Retinal pigment epithelial cell (primary cell): ENCODE measurements around the gene TACO1.

ENCODE experiments used
- DNase-seq: peaks from one replicate; pipeline ENCODE4 v3.0.0-alpha.2; 2010; ENCODE audit warnings: low read depth
- H3K4me3 ChIP-seq: 2 replicates; pipeline ENCODE4 v1.5.1; 2011; ENCODE audit warnings: mild to moderate bottlenecking, low read length, control low read depth, moderate library complexity
- TF ChIP-seq, protein P1 (sequence below): conservative IDR thresholded peaks from 2 replicates; pipeline ENCODE4 v1.5.1; 2011; ENCODE audit warnings: low read depth, low read length, control low read depth, inconsistent platforms

TACO1 gene

GRCh38 chr17:63629627-63630026 is 28.9 kb downstream of the TACO1 start:
- TF ChIP-seq, protein P1, sequence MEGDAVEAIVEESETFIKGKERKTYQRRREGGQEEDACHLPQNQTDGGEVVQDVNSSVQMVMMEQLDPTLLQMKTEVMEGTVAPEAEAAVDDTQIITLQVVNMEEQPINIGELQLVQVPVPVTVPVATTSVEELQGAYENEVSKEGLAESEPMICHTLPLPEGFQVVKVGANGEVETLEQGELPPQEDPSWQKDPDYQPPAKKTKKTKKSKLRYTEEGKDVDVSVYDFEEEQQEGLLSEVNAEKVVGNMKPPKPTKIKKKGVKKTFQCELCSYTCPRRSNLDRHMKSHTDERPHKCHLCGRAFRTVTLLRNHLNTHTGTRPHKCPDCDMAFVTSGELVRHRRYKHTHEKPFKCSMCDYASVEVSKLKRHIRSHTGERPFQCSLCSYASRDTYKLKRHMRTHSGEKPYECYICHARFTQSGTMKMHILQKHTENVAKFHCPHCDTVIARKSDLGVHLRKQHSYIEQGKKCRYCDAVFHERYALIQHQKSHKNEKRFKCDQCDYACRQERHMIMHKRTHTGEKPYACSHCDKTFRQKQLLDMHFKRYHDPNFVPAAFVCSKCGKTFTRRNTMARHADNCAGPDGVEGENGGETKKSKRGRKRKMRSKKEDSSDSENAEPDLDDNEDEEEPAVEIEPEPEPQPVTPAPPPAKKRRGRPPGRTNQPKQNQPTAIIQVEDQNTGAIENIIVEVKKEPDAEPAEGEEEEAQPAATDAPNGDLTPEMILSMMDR = no peak
- no peak for DNase-seq
- no peak overlapping the region for H3K4me3 ChIP-seq

- H3K4me3 ChIP-seq = no peak overlapping the region
- TF ChIP-seq, protein P1 = no peak
- DNase-seq = no peak
These were observed 30.4 kb downstream of the TACO1 start for GRCh38 chr17:63631062-63631461.

GRCh38 chr17:63631626-63632025 is 30.9 kb downstream of the TACO1 start:
- DNase-seq = no peak
- TF ChIP-seq, protein P1 = no peak
- no peak overlapping the region for H3K4me3 ChIP-seq

- TF ChIP-seq, protein P1 = no peak
- no peak for DNase-seq
- no peak overlapping the region for H3K4me3 ChIP-seq
These were observed 33.0 kb downstream of the TACO1 start for GRCh38 chr17:63633742-63634141.

GRCh38 chr17:63634163-63634562 is 33.5 kb downstream of the TACO1 start:
- H3K4me3 ChIP-seq = no peak overlapping the region
- DNase-seq = no peak
- TF ChIP-seq, protein P1 = no peak

DNA sequence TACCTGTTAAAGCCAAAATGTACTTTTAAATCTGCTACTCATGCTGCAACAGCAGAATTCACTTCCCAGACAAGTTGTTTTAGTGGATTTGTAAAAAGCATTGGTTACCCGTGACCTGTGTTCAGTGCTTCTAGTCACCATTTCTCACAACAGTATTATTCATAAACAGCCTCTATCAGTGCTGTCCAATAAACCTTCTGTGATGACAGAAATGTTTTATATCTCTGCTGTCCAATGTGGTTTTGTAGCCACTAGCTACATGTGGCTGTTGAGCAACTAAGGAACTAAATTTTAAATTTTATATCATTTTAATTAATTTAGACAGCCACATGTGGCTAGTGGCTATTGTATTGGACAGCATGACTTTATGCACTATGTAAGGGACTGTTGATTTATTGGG is 34.1 kb downstream of the TACO1 start:
- TF ChIP-seq, protein P1 = no peak
- no peak overlapping the region for H3K4me3 ChIP-seq
- DNase-seq = no peak

- TF ChIP-seq, protein P1 = no peak
- DNase-seq = no peak
- no peak overlapping the region for H3K4me3 ChIP-seq
These were observed 34.6 kb downstream of the TACO1 start for GRCh38 chr17:63635290-63635689.
